DMS79 (cell line): ENCODE results near the gene TEAD4.
A peak's percentile ranks its signal among the peaks of the same experiment; 100 is the strongest.

Source experiments
- DNase-seq: peaks from one replicate; lab custom pipeline; 2025; lab: John Stamatoyannopoulos, UW

The TEAD4 gene

GRCh38 chr12:3032770-3033538, 73.8 kb downstream of the TEAD4 start:
- no peak for DNase-seq

GRCh38 chr12:3033539-3033867, 74.3 kb downstream of the TEAD4 start:
- no peak for DNase-seq

GRCh38 chr12:3034067-3034750, 75.0 kb downstream of the TEAD4 start:
- peak; percentile 26 for DNase-seq

GRCh38 chr12:3035171-3035570, 76.0 kb downstream of the TEAD4 start:
- no peak for DNase-seq

GRCh38 chr12:3035815-3036702, 76.9 kb downstream of the TEAD4 start:
- no peak for DNase-seq

- DNase-seq, result no peak
Measured at GRCh38 chr12:3036901-3037600, 77.9 kb downstream of the TEAD4 start.

GRCh38 chr12:3038166-3038565, 79.0 kb downstream of the TEAD4 start:
- DNase-seq, result no peak

- DNase-seq, result no peak
Measured at GRCh38 chr12:3038926-3039510, 79.8 kb downstream of the TEAD4 start.

- no peak for DNase-seq
Measured at GRCh38 chr12:3040026-3040656, 80.9 kb downstream of the TEAD4 start.

- DNase-seq, result no peak
Measured at GRCh38 chr12:3040663-3041544, 81.7 kb downstream of the TEAD4 start.

- DNase-seq, result peak; percentile 51
Measured at GRCh38 chr12:3041558-3042164, 82.5 kb downstream of the TEAD4 start.

GRCh38 chr12:3042394-3042793, 83.2 kb downstream of the TEAD4 start:
- DNase-seq, result no peak

GRCh38 chr12:3042826-3043225, 83.6 kb downstream of the TEAD4 start:
- DNase-seq, result no peak

- no peak for DNase-seq
Measured at GRCh38 chr12:3043406-3043805, 84.2 kb downstream of the TEAD4 start.

GRCh38 chr12:3044141-3044630, 85.0 kb downstream of the TEAD4 start:
- no peak for DNase-seq

- no peak for DNase-seq
Measured at GRCh38 chr12:3045494-3045893, 86.3 kb downstream of the TEAD4 start.

- DNase-seq, result no peak
Measured at GRCh38 chr12:3045989-3046388, 86.8 kb downstream of the TEAD4 start.

GRCh38 chr12:3046441-3047200, 87.4 kb downstream of the TEAD4 start:
- no peak for DNase-seq

GRCh38 chr12:3047961-3048360, 88.8 kb downstream of the TEAD4 start:
- DNase-seq, result no peak
